GM19468 (cell line): ENCODE results near the gene NDUFB10.

Experiments used
- ATAC-seq: cut with Tn5 transposase; IDR thresholded peaks from one replicate; pipeline ENCODE4 v1.9.1; 2021; ENCODE audit warnings: mild to moderate bottlenecking, moderate library complexity, moderate number of reproducible peaks; ENCODE audit not compliant: unreplicated experiment; ENCODE audit errors: extremely low read depth

The NDUFB10 gene

GRCh38 chr16:1998852-1999801, 39.8 kb downstream of the NDUFB10 start:
- no peak for ATAC-seq

GRCh38 chr16:1999866-2000514, 40.7 kb downstream of the NDUFB10 start:
- no peak for ATAC-seq

- no peak for ATAC-seq
Observed at GRCh38 chr16:2001035-2001434, 41.7 kb downstream of the NDUFB10 start.

- ATAC-seq: no peak
Observed at GRCh38 chr16:2001456-2002355, 42.4 kb downstream of the NDUFB10 start.

GRCh38 chr16:2002406-2003230, 43.3 kb downstream of the NDUFB10 start:
- no peak for ATAC-seq

GRCh38 chr16:2003231-2003826, 44.0 kb downstream of the NDUFB10 start:
- ATAC-seq: no peak

GRCh38 chr16:2003827-2004641, 44.7 kb downstream of the NDUFB10 start:
- peak; percentile 39 for ATAC-seq

- no peak for ATAC-seq
Observed at GRCh38 chr16:2004795-2005517, 45.6 kb downstream of the NDUFB10 start.

- no peak for ATAC-seq
Observed at GRCh38 chr16:2005646-2006045, 46.3 kb downstream of the NDUFB10 start.

GRCh38 chr16:2006317-2006716, 47.0 kb downstream of the NDUFB10 start:
- ATAC-seq: no peak

- ATAC-seq: no peak
Observed at GRCh38 chr16:2007081-2007836, 47.9 kb downstream of the NDUFB10 start.

- no peak for ATAC-seq
Observed at GRCh38 chr16:2008009-2008526, 48.7 kb downstream of the NDUFB10 start.

GRCh38 chr16:2008631-2009163, 49.4 kb downstream of the NDUFB10 start:
- ATAC-seq: no peak

GRCh38 chr16:2009164-2009711, 49.9 kb downstream of the NDUFB10 start:
- ATAC-seq: peak; percentile 6

- peak; percentile 59 for ATAC-seq
Observed at GRCh38 chr16:2009791-2010510, 50.6 kb downstream of the NDUFB10 start, which contains the start of gene ZNF598. Gene ZNF598, minus strand, starts transcription at chr16:2009821.
